Middle frontal gyrus (tissue), 1 donor: Measurements from ENCODE around the gene SYNRG.

Experiments
- DNase-seq: peaks from one replicate; pipeline ENCODE4 v3.0.0-alpha.2; 2015; ENCODE audit warnings: low spot score; ENCODE audit errors: extremely low spot score

Gene SYNRG

GRCh38 chr17:37604556-37604955, 4.7 kb downstream of the SYNRG start:
- DNase-seq: no peak

DNA sequence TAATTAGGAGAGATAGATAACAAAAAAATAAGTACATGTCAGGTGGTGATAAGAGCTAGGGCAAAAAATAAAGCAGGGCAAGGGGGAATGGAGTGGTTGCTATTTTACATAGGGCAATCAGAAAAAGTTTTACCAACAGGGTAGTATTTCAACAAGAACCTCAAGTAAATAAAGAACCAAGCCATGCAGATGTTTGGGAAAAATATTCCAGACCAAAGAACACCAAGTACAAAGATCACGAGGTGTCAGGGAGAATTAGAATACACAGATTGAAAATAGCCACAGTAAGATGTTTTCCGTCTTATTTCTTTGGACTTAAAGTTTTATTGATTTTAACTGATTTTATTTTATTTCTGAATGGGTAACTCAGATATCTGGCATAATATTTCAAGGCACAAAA, 11.1 kb downstream of the SYNRG start:
- no peak for DNase-seq

DNA sequence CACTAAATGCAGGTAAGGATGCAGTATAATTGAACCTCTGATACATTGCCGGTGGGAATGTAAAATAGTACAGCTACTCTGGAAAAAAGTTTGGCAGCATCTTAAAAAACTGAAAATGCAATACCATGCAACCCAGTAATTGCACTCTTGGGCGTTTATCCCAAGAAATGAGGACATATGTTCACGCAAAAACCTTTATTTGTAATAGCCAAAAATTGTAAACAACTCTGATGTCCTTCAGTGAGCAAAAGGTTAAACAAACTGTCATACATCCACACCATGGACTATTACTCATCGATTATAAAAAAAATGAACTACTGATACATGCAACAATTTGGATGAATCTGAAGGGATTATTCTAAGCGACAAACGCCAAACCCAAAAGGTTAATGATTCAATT, 16.9 kb downstream of the SYNRG start:
- DNase-seq: no peak

DNA sequence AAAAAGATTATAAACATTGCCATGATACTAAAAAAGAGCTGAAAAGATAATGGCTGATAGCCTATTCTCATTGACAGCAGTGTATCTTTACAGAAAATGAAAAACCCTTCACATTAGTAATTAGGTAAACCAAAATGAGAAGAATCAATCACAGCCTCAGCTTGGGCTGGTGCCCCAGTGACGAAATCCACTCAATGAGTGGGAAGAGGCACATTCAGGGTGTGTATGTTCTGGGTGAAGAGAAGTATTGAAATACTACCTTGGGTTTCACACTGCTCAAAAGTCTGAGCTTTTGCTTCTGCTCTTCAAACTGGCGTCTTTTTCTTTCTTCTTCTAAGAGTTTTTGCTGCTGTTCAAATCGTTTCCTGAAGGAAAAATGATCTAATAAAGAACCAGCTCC, 24.2 kb downstream of the SYNRG start:
- DNase-seq: no peak

DNA sequence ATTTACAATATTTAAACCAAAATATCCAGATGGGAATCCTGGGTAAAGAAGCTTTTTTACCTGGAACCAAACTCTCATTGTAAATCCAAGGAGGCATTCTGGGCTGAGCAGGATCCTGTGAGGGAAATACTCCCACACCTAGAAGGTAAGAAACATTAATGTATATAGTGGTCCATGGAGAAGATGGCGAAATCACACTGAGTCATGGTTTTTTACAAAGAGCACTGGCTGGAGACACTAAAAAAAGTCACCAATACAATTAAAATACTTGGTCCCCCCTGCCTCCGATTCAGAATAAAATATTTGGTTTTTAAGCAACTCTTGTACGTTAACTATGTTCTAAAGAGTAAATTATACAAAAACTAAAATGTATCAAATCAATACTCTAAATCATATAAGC, 32.9 kb downstream of the SYNRG start:
- no peak for DNase-seq

- no peak for DNase-seq
These were observed 34.8 kb downstream of the SYNRG start for GRCh38 chr17:37574427-37574826.

DNA sequence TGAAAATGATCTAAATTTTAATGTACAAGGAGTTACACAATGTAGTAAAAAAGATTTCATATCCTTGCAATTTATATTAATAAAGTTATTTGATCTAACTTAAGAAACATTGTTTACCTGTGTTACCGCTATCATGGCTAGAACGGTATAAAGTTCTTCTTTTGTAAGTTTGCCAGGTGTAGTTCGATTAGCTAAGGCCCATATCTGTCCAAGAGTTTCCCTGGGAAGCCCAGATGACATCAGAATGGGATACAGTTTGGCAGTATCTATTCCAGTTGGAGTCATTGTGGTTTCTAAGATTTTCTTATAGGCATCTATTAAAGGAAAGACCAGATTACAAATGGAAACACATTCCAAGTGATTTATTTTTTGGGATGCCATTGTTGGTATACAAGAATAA, 37.5 kb downstream of the SYNRG start:
- no peak for DNase-seq

DNA sequence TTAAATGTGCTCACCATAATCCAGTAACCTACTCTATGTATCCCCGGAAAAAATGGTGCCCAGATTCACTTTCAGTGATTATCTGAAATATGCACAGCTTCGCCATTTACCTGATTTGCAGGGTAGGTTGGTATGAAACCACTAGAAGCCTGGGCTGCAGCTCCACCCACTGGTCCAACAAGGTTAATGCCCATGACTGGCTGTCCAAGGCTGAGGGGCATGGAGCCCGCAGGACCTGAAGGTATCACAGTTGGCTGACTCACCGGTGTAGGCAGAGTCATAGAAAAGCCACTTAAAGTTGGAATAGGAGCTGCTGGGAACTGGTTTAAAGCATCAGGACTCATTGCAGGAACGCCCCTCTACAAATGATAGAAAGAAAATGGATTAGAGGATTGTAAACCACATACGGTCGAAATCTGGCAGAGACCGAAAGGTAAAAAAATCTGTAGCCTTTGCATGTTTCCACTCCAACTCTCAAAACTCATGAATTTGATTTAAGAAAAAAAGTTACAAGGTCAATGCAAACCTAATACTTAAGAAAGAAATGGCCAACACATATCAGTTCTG, 38.6 kb downstream of the SYNRG start:
- no peak for DNase-seq

DNA sequence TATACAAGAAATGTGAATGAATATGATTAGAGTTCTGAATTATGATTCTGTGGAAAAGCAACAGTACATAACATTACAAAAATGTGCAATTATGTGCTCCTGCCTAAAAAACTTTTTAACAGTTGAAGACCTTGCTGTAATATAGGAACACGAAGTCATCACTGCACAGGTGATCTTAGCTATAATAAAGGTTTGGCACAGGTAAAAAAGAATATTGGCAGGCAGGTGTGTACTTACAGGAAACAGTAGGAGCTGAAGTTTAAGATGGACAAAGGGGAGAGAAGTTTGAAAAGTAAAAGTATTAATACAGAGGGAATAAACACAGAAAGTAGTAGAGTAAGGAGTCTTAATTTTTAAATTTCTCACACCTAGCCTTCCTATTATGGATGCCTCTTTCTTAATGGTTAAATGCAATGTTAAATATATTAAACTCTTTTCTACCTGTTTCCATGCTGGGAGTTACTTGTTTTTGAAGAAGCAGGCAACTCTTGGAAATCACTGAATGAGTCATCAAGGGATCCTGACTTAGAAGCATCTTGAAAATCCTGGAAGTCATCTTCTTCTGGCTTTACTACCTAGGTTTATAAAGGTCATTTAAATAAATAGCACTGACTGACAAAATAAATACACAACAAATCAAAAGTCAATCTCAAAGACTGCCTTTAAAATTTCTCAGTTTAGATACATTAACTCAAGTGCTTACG, 40.7 kb downstream of the SYNRG start:
- no peak for DNase-seq

- no peak for DNase-seq
These were observed 41.7 kb downstream of the SYNRG start for GRCh38 chr17:37567538-37567937.

GRCh38 chr17:37567137-37567536, 42.1 kb downstream of the SYNRG start:
- no peak for DNase-seq

DNA sequence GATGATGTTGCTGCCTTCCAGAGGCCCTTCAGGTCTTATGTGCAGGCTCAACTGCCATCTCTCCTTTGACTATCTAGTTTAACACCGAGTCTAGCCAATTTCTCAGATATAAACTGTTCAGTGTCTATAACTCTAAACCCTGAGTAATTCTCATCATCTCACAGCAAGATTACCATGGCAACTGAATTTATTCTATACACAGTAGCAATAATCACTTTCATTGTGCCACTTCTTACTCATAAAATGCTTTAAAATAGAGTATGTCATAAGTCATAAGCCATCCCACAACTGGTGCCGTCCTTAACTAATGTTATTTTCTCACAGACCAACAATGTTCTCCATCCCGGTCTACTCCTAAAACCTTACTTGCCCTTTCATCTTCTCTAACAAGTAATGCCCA, 45.0 kb downstream of the SYNRG start:
- no peak for DNase-seq

- no peak for DNase-seq
These were observed 47.0 kb downstream of the SYNRG start for GRCh38 chr17:37562016-37562745.

DNA sequence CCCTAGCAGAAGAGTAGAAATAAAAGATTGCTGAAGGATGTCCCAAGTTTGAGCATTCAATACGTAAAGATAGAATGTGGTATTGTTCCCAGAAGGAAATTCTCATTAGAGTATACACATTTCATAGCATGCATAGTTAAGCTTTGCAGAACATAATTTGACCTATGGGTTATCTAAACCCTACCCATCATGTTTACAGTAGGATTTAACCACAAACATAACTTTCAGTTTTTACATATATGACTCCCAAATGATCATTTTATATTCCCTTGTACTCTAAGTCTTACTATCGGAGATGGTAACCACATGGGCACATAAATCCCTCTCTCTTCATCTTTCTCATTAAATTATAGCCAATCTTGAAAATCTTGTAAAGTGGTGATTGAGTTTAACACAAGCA, 50.9 kb downstream of the SYNRG start:
- DNase-seq: no peak

GRCh38 chr17:37557482-37557881, 51.7 kb downstream of the SYNRG start:
- DNase-seq: no peak

DNA sequence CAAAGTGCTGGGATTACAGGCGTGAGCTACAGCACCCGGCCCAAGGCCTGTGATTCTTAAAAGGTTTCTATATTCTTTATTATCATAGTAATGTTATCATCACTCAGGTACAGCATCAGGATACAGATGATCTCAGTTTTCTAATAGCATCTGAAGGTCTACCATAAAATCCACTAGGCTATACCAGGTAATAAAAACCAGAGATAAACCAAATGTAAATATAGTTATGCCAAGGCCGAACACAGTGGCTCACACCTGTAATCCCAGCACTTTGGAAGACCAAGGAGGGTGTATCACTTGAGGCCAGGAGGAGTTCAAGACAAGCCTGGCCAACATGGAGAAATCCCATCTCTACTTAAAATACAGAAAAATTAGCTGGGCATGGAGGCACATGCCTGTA, 53.8 kb downstream of the SYNRG start:
- no peak for DNase-seq

GRCh38 chr17:37553401-37553966, 55.7 kb downstream of the SYNRG start:
- DNase-seq: no peak

DNA sequence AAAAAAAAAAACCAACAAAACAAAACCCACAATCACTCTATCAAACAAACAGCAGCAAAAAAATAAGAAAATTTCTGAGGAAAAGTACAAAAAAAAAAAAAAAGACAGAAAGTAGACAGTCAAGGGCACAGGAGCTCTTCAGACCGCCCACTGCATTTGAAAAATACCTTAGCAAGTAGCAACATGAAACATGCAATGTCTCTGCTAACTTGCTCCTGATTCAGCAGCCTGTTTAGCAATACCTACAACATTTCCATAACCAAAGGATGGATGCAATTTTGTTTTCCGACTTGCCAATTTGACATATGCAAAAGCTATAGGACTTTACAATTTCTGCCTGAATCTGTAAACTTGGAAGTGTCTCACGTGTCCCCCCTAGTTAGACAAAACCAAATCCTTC, 57.4 kb downstream of the SYNRG start:
- no peak for DNase-seq

DNA sequence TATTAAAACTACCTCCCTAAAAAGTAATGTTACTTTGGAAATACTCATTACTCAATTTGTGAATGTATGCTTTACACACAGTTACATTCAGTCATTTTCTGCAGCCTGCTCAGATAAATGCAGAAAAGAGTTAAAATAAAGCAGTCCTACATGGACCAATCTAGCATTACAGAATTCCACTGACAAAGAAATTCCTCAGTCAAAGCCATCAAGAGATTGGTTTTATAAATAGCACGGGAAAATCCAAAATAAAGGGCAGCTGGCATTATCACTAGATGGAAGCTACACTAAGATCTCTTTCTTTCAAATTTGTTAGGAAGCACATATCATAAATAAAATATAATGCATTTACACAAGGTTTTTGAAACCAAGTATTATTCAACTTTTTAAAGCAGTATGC, 61.2 kb downstream of the SYNRG start:
- no peak for DNase-seq

DNA sequence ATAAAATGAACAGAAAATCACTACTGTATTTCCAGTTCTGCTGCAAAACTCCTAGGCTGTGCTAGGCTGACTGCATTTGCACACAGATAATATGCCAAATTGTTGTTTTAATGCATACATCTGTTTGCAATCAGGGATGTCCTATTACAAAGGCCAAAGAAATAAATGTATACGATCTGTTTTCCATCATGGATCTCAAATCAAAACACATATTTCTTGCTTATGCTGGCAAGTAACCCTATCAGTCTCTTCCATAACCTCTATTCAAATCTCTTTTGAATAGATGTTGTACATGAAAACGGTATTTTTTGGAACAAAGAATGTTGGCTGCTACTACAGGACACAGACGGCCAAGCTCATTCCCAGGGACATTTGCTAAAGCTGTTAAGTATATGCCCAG, 62.9 kb downstream of the SYNRG start:
- no peak for DNase-seq

DNA sequence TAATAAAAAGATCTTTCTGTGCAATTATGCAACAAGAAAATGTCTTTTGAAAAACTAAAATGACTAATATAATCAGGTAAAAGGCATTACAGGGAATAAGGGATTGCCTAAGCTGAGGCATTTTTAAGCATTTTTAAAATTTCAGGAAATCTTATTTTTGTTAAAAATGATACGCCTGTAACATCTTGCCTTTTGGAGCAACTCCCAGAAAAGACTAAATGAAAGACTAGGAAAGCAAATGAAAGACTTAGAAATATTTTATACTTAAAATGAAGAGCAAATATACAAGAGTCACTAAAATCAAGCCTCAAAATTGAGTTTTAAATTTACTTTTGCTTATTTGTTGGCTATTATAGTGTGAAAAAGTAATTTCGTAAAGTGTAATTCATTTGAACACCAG, 63.7 kb downstream of the SYNRG start:
- DNase-seq: no peak

DNA sequence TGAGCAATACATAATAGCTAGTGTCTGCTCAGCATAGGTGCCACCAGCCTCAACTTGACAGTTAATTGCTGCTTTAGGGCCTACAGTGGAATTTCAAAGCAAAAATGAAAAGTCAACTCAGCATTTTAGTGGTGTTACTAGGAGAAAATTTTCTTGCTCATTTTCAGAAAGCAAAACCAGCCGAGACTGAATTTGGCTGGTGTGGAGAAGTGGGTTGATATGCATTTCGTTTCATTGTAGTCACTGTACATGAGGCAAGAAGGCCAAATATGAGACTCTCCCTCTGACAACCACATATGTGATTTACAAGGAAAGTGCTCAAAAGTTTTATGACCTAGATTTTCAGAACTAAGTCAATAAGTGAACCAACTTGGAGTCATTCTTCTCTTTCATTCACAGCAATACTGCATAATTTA, 65.6 kb downstream of the SYNRG start:
- DNase-seq: no peak
